Right atrium auricular region (tissue), 2 donors: ENCODE measurements around the gene NRDC. TPM values are rescaled to one million over a fixed set of nuclear protein-coding genes. Genes with fewer than 3 reads are reported as not detected.
"Not testable (repeated sequence)": the region's sequence is repeated elsewhere in the genome, so short reads cannot be mapped to it uniquely, and the experiment has no call there.

Source experiments
- DNase-seq: peaks from one replicate; pipeline ENCODE4 v3.0.0-alpha.2; 2019; ENCODE audit warnings: low spot score
- H3K27ac ChIP-seq, 2 donors: fragments of 200-600 bp; sonication (generic); 1 replicate in 1 of 2; 2 replicates in 1 of 2; pipeline ENCODE4 v1.5.1; 2016 to 2019
- H3K27me3 ChIP-seq, 2 donors: fragments of 200-600 bp; sonication (generic); one replicate each; pipeline versions ENCODE4 v1.5.1 to v1.6.0; 2017 to 2019
- H3K36me3 ChIP-seq: fragments of 200-600 bp; sonication (generic); one replicate; pipeline ENCODE4 v1.5.1; 2016
- H3K4me1 ChIP-seq, 2 donors: fragments of 200-600 bp; sonication (generic); one replicate each; pipeline versions ENCODE4 v1.5.1 to v1.6.0; 2017 to 2019
- H3K4me3 ChIP-seq, 2 donors: fragments of 200-600 bp; sonication (generic); 1 replicate in 1 of 2; 2 replicates in 1 of 2; pipeline ENCODE4 v1.5.1; 2017 to 2019; ENCODE audit warnings: mild to moderate bottlenecking in 1 of 2, moderate library complexity in 1 of 2
- H3K9me3 ChIP-seq, 2 donors: fragments of 200-600 bp; sonication (generic); one replicate each; pipeline ENCODE4 v1.5.1; 2019
- CTCF ChIP-seq, 2 donors: fragments of 200-600 bp; sonication (generic); IDR thresholded peaks; one replicate each; pipeline ENCODE4 v1.5.1; 2019; ENCODE audit warnings: antibody characterized with exemption in 2 of 2
- total RNA-seq, 2 donors: library from RNA; depleted of rRNA; stranded (reverse); fragments of >200 nt; gene quantifications; one replicate each; pipeline ENCODE4 v1.1.0, GENCODE V29; 2016

NRDC gene
- total RNA-seq, 2 donors from 2014 or later, result 67.5 to 74.6 TPM

GRCh38 chr1:51839094-51839493 lies 39.4 kb downstream of the NRDC start:
- no peaks in the 10 kb centered on the region for H3K27me3 ChIP-seq
- H3K4me3 ChIP-seq, result no peak overlapping the region
- no peaks in the 10 kb centered on the region for H3K9me3 ChIP-seq
- no peaks in the 10 kb centered on the region for H3K4me1 ChIP-seq
- DNase-seq, result no peak
- no peak overlapping the region for H3K27ac ChIP-seq
- H3K36me3 ChIP-seq, result peaks cover 7% of the 10 kb centered on the region
- no peak for TF ChIP-seq CTCF (IDR thresholded peaks at IDR 0.05)

- no peak for TF ChIP-seq CTCF (IDR thresholded peaks at IDR 0.05)
- Histone ChIP-seq H3K4me3 (no peak overlapping the region), H3K36me3 (peaks cover 20% of the 10 kb centered on the region), H3K4me1 (no peaks in the 10 kb centered on the region), H3K27ac (no peak overlapping the region), H3K9me3 (no peaks in the 10 kb centered on the region), H3K27me3 (no peaks in the 10 kb centered on the region)
- no peak for DNase-seq
These were observed 41.3 kb downstream of the NRDC start for GRCh38 chr1:51837243-51837642.

GRCh38 chr1:51833700-51834099 lies 44.8 kb downstream of the NRDC start:
- Histone ChIP-seq H3K4me3 (no peak overlapping the region), H3K4me1 (no peaks in the 10 kb centered on the region), H3K27me3 (no peaks in the 10 kb centered on the region), H3K27ac (no peak overlapping the region), H3K9me3 (no peaks in the 10 kb centered on the region), H3K36me3 (peaks cover 22% of the 10 kb centered on the region)
- TF ChIP-seq CTCF (IDR thresholded peaks at IDR 0.05), result no peak
- no peak for DNase-seq

GRCh38 chr1:51829058-51829457 lies 49.5 kb downstream of the NRDC start:
- H3K4me1 ChIP-seq, result no peaks in the 10 kb centered on the region
- H3K27ac ChIP-seq, result no peak overlapping the region
- H3K9me3 ChIP-seq, result no peaks in the 10 kb centered on the region
- DNase-seq, result no peak
- peaks cover 48% of the 10 kb centered on the region for H3K36me3 ChIP-seq
- H3K27me3 ChIP-seq, result no peaks in the 10 kb centered on the region
- H3K4me3 ChIP-seq, result no peak overlapping the region
- no peak for TF ChIP-seq CTCF (IDR thresholded peaks at IDR 0.05)

- TF ChIP-seq CTCF (IDR thresholded peaks at IDR 0.05), result no peak
- H3K4me1 ChIP-seq, result no peaks in the 10 kb centered on the region
- no peak for DNase-seq
- H3K27me3 ChIP-seq, result no peaks in the 10 kb centered on the region
- no peak overlapping the region for H3K27ac ChIP-seq
- H3K9me3 ChIP-seq, result no peaks in the 10 kb centered on the region
- H3K4me3 ChIP-seq, result no peak overlapping the region
- H3K36me3 ChIP-seq, result peaks cover 26% of the 10 kb centered on the region
These were observed 58.7 kb downstream of the NRDC start for GRCh38 chr1:51819810-51820209.

- H3K36me3 ChIP-seq, result peaks cover 27% of the 10 kb centered on the region
- not testable (repeated sequence) for H3K9me3 ChIP-seq, H3K27ac ChIP-seq, DNase-seq, H3K27me3 ChIP-seq, H3K4me3 ChIP-seq, H3K4me1 ChIP-seq
These were observed 59.5 kb downstream of the NRDC start for GRCh38 chr1:51819021-51819420.
